Activated B cell treated with CpG ODN at 0.5 μM for 24 hours (primary cell): Measurements from ENCODE around the gene MEF2D. TPM values are rescaled to one million over a fixed set of nuclear protein-coding genes. Genes with fewer than 3 reads are reported as not detected.

Experiments
- ATAC-seq: fragments of 200-7000 bp; cut with Tn5 transposase; one replicate; pipeline ENCODE4 v1.10.0; 2021; ENCODE audit warnings: low read depth, mild to moderate bottlenecking, moderate library complexity
- CTCF ChIA-PET: fragments of 350-600 bp; sonication (Branson Sonifier 250); formaldehyde crosslinking; loops from one replicate; lab custom pipeline; 2021; ENCODE audit warnings: antibody characterized with exemption; lab: Charles Lee
- POLR2A ChIA-PET: fragments of 350-600 bp; sonication (Branson Sonifier 250); formaldehyde crosslinking; loops from one replicate; lab custom pipeline; 2021; ENCODE audit warnings: antibody characterized with exemption; lab: Charles Lee
- DNase-seq: peaks from one replicate; pipeline ENCODE4 v3.0.0; 2022
- H3K27ac Mint-ChIP-seq: one replicate; pipeline ENCODE4 v1.8.0; 2020; ENCODE audit warnings: mixed read lengths
- H3K27me3 Mint-ChIP-seq: one replicate; pipeline ENCODE4 v1.8.0; 2021; ENCODE audit warnings: mixed read lengths
- H3K36me3 Mint-ChIP-seq: one replicate; pipeline ENCODE4 v1.8.0; 2021; ENCODE audit warnings: low read depth, mixed read lengths
- H3K4me1 Mint-ChIP-seq: one replicate; pipeline ENCODE4 v1.8.0; 2021; ENCODE audit warnings: mixed read lengths
- H3K4me3 Mint-ChIP-seq: one replicate; pipeline ENCODE4 v1.8.0; 2020; ENCODE audit warnings: mild to moderate bottlenecking, mixed read lengths
- H3K9me3 Mint-ChIP-seq: one replicate; pipeline ENCODE4 v1.8.0; 2020; ENCODE audit warnings: mixed read lengths
- intact Hi-C: fragments of 100-400 bp; cut with micrococcal nuclease; formaldehyde crosslinking; loops from one replicate; pipeline ENCODE4 v1.15.1; 2024
- total RNA-seq: library from RNA; stranded (reverse); gene quantifications from 2 replicates; pipeline ENCODE4 v1.2.3, GENCODE V29; 2022
- TF ChIP-seq, protein P1 (sequence below): fragments of 200-600 bp; IDR thresholded peaks from one replicate; pipeline ENCODE4 v1.8.0; 2022; ENCODE audit warnings: antibody characterized with exemption, mild to moderate bottlenecking

Gene MEF2D
- total RNA-seq, 1 donor from 2014 or later, result 114 TPM

DNA sequence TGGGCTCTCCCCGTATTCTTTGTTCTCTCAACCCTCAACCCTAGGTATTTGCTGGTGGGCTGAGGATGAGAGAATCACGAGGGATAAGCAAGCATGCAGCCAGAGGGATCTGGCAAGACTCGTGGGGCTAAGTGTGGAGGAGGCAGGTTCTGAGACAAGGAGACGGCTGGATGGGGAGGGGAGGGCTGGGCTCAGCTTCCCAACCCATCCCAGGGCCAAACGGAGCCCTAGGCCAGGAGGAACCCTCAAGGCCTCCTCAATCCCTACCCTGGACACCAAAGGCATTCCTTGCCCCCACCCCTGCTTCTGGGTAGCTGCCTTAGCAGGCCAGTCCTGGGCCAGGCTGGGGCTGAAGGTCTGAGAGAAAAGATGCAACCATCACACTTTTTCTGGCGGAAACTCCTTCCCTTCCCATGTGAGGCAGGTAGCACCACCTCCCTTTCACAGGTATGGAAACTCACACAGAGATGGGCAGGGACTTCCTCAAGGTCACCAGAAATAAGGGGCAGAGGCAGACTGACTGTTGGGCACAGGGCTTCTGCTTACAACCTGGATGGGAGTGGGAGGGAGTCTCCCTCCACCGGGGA, 6.2 kb downstream of the MEF2D start:
- Mint-ChIP-seq H3K9me3 (no peaks in the 10 kb centered on the region), H3K27ac (peak overlapping the region; percentile 97), H3K4me3 (peak overlapping the region; percentile 66), H3K36me3 (peaks cover 49% of the 10 kb centered on the region), H3K27me3 (no peaks in the 10 kb centered on the region), H3K4me1 (peaks cover 96% of the 10 kb centered on the region)
- TF ChIP-seq, protein P1, sequence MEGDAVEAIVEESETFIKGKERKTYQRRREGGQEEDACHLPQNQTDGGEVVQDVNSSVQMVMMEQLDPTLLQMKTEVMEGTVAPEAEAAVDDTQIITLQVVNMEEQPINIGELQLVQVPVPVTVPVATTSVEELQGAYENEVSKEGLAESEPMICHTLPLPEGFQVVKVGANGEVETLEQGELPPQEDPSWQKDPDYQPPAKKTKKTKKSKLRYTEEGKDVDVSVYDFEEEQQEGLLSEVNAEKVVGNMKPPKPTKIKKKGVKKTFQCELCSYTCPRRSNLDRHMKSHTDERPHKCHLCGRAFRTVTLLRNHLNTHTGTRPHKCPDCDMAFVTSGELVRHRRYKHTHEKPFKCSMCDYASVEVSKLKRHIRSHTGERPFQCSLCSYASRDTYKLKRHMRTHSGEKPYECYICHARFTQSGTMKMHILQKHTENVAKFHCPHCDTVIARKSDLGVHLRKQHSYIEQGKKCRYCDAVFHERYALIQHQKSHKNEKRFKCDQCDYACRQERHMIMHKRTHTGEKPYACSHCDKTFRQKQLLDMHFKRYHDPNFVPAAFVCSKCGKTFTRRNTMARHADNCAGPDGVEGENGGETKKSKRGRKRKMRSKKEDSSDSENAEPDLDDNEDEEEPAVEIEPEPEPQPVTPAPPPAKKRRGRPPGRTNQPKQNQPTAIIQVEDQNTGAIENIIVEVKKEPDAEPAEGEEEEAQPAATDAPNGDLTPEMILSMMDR, result no peak
- ATAC-seq (no peak), DNase-seq (no peak)
- intact Hi-C loops, result no loop called here
- ChIA-PET POLR2A (interaction anchor here (1.6 to 22.2 kb wide), 3 partner anchors 5 to 97 kb away, joined by 4 to 1179 read pairs (median 1179); partner anchors contain the start of genes MEF2D and NAXE), CTCF (interaction anchor here (0.7 to 2.8 kb wide), 4 partner anchors 10 to 114 kb away, joined by 3 to 25 read pairs (median 8); no protein-coding TSS in a partner anchor)

DNA sequence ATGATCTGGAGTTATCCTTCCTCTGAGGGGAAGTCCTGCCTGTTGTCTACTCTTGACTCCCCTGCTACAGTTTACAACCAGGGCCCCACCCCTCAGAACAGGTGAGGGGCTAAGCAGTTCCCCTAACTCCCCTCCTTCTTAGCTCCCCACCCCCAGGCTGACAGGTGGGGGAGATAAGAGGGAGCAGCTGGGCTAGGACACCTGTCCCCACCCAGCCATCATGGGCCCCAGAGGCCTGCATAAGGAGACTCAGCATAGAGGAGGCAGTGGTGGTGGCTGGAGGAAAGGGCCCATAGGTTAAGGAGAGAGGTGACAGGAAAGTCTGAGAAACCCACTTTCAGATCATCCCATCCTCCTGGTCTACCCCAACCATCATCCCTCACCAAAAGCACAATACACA, 6.8 kb downstream of the MEF2D start:
- intact Hi-C loops, result no loop called here
- Mint-ChIP-seq H3K36me3 (peaks cover 47% of the 10 kb centered on the region), H3K27me3 (no peaks in the 10 kb centered on the region)

DNA sequence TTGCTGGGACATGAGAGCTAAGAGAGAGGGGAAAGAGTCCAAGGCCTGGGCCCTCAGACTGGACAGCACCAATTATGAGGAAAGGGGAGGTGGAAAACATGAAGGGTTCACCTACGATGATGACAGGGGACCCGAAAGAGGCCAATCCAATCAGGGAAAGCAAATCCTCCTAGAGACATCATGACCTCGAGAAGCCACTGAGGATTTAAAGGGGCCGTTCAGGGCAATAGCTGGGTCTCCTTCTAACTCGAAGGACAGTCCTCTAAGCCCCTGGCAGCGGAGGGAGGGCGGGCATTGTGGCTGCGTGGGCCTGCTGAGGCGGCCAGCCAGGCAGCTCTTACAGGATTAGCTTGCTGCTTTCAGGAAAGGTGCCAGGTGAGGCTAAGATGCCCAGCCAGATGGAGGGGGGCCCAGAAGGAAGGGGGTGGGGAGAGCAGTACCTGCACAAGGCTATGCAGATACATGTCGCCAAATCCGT, 7.4 kb downstream of the MEF2D start:
- CTCF ChIA-PET, result interaction anchor here (1.6 to 2.8 kb wide), 4 partner anchors 8 to 134 kb away, joined by 4 to 25 read pairs (median 15); partner anchors contain the start of gene MEF2D

More for the DNA sequence above, 6.8 kb downstream of the MEF2D start:
- ChIA-PET POLR2A (interaction anchor here (0.5 to 22.2 kb wide), 5 partner anchors 5 to 258 kb away, joined by 4 to 1179 read pairs (median 18); partner anchors contain the start of genes GPATCH4, HDGF, MEF2D and NAXE), CTCF (interaction anchor here (0.7 to 2.8 kb wide), 4 partner anchors 11 to 133 kb away, joined by 3 to 25 read pairs (median 6); no protein-coding TSS in a partner anchor)
- DNase-seq, result no peak
- no peak for ATAC-seq
- TF ChIP-seq, protein P1, result no peak
- H3K9me3 Mint-ChIP-seq, result no peaks in the 10 kb centered on the region
- peaks cover 99% of the 10 kb centered on the region for H3K4me1 Mint-ChIP-seq
- peak overlapping the region; percentile 97 for H3K27ac Mint-ChIP-seq
- H3K4me3 Mint-ChIP-seq, result peak overlapping the region; percentile 66

DNA sequence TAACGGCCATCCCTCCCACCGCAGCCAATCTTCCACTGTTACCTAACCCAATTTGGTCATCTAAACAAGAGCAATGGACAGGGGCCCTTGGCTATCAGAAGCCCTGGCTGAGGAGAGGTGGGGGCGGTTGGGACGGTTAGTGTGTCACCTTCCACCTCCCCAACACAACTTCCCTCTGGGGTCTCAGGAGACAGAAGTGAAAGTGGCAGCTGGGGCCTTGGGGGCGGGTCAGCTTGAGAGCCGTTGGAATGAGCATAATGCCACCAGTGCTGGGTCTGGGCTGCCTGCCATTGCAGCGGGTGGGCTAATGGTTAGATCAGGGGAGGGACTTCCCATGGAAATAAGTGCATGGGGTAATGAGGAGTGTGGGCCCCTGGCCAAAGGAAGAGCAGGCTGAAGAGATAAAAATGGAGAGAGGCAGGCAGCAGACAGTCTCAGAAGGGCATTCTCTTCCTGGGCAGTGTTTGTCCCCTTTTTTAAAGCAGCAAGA, 7.9 kb downstream of the MEF2D start:
- TF ChIP-seq, protein P1, result no peak
- Mint-ChIP-seq H3K9me3 (no peaks in the 10 kb centered on the region), H3K4me1 (peaks cover 99% of the 10 kb centered on the region), H3K36me3 (peaks cover 42% of the 10 kb centered on the region), H3K4me3 (peak overlapping the region; percentile 88), H3K27me3 (no peaks in the 10 kb centered on the region), H3K27ac (peak overlapping the region; percentile 97)
- DNase-seq (peak; percentile 69), ATAC-seq (peak; percentile 70)
- ChIA-PET CTCF (interaction anchor here (0.6 to 2.8 kb wide), 7 partner anchors 8 to 233 kb away, joined by 3 to 25 read pairs (median 5); partner anchors contain the start of gene MEF2D), POLR2A (interaction anchor here (0.6 to 22.2 kb wide), 11 partner anchors 6 to 236 kb away, joined by 3 to 1179 read pairs (median 6); partner anchors contain the start of genes GPATCH4, ISG20L2, MEF2D and METTL25B)
- intact Hi-C loops, result loop anchor here (1.0 kb wide), 3 partner anchors 8 to 35 kb away; partner anchors contain the start of gene MEF2D

More for the DNA sequence above, 7.4 kb downstream of the MEF2D start:
- ATAC-seq (no peak), DNase-seq (no peak)
- H3K36me3 Mint-ChIP-seq, result peaks cover 44% of the 10 kb centered on the region
- H3K27me3 Mint-ChIP-seq, result no peaks in the 10 kb centered on the region
- peak overlapping the region; percentile 88 for H3K4me3 Mint-ChIP-seq
- H3K9me3 Mint-ChIP-seq, result no peaks in the 10 kb centered on the region
- H3K27ac Mint-ChIP-seq, result peak overlapping the region; percentile 97
- POLR2A ChIA-PET, result interaction anchor here (0.5 to 22.2 kb wide), 10 partner anchors 6 to 259 kb away, joined by 4 to 1179 read pairs (median 10); partner anchors contain the start of genes GPATCH4, HDGF, MEF2D and NAXE
- TF ChIP-seq, protein P1, result no peak
- H3K4me1 Mint-ChIP-seq, result peaks cover 99% of the 10 kb centered on the region
- intact Hi-C loops, result no loop called here
